ENCODE data around the gene ZNF500.
"Not testable (repeated sequence)": the region's sequence is repeated elsewhere in the genome, so short reads cannot be mapped to it uniquely, and the experiment has no call there.

Gene ZNF500

GRCh38 chr16:4796982-4797804 is 30.2 kb upstream of the ZNF500 start:
- DNase-seq (ENCODE audit: low spot score) = no peak

- no peak for DNase-seq (ENCODE audit: low spot score)
These were observed 29.0 kb upstream of the ZNF500 start for GRCh38 chr16:4795828-4796572.

GRCh38 chr16:4795181-4795827 is 28.3 kb upstream of the ZNF500 start, which contains the start of gene SMIM22:
Gene SMIM22, plus strand, starts transcription at chr16:4795369. Its CDS starts 366 bp downstream, at chr16:4795735.
- DNase-seq (ENCODE audit: low spot score) = no peak

GRCh38 chr16:4792951-4793513 is 26.1 kb upstream of the ZNF500 start:
- no peak for DNase-seq (ENCODE audit: low spot score)

GRCh38 chr16:4790871-4791270 is 23.9 kb upstream of the ZNF500 start:
- no peak for DNase-seq (ENCODE audit: low spot score)

GRCh38 chr16:4790261-4790660 is 23.3 kb upstream of the ZNF500 start:
- no peak for DNase-seq (ENCODE audit: low spot score)

- no peak for DNase-seq (ENCODE audit: low spot score)
These were observed 21.9 kb upstream of the ZNF500 start for GRCh38 chr16:4788910-4789309.

- no peak for DNase-seq (ENCODE audit: low spot score)
These were observed 21.5 kb upstream of the ZNF500 start for GRCh38 chr16:4788489-4788889.

- DNase-seq (ENCODE audit: low spot score) = no peak
These were observed 20.9 kb upstream of the ZNF500 start, which contains the start of gene SEPTIN12 for GRCh38 chr16:4787627-4788482. Gene SEPTIN12, minus strand, starts transcription at chr16:4788345. Its CDS starts 700 bp downstream, at chr16:4787645.

GRCh38 chr16:4787068-4787467 is 20.1 kb upstream of the ZNF500 start:
- DNase-seq (ENCODE audit: low spot score) = no peak

- no peak for DNase-seq (ENCODE audit: low spot score)
These were observed 18.9 kb upstream of the ZNF500 start for GRCh38 chr16:4785758-4786433.

GRCh38 chr16:4784444-4784987 is 17.6 kb upstream of the ZNF500 start:
- DNase-seq (ENCODE audit: low spot score) = not testable (repeated sequence)

- DNase-seq (ENCODE audit: low spot score) = no peak
These were observed 17.0 kb upstream of the ZNF500 start for GRCh38 chr16:4783951-4784336.

GRCh38 chr16:4783251-4783950 is 16.4 kb upstream of the ZNF500 start:
- no peak for DNase-seq (ENCODE audit: low spot score)

- no peak for DNase-seq (ENCODE audit: low spot score)
These were observed 13.3 kb upstream of the ZNF500 start for GRCh38 chr16:4780235-4780634.

- DNase-seq (ENCODE audit: low spot score) = no peak
These were observed 11.1 kb upstream of the ZNF500 start for GRCh38 chr16:4778050-4778392.

GRCh38 chr16:4777339-4778049 is 10.5 kb upstream of the ZNF500 start:
- DNase-seq (ENCODE audit: low spot score) = no peak

- no peak for DNase-seq (ENCODE audit: low spot score)
These were observed 9.3 kb upstream of the ZNF500 start for GRCh38 chr16:4776141-4776705.

GRCh38 chr16:4775005-4775404 is 8.0 kb upstream of the ZNF500 start:
- DNase-seq (ENCODE audit: low spot score) = no peak

Measured in GM03348 (cell line).